Cardiac ventricle fibroblast (primary cell): ENCODE data around the gene SYTL4. TPM values are rescaled to one million over a fixed set of nuclear protein-coding genes. Genes with fewer than 3 reads are reported as not detected.

Source experiments
- total RNA-seq: library from RNA; depleted of rRNA; stranded (reverse); fragments of >200 nt; gene quantifications from 2 replicates; pipeline ENCODE4 v1.2.3, GENCODE V29; 2015

Gene SYTL4
- 1.3 and 2.0 TPM in 2 replicates for total RNA-seq

DNA sequence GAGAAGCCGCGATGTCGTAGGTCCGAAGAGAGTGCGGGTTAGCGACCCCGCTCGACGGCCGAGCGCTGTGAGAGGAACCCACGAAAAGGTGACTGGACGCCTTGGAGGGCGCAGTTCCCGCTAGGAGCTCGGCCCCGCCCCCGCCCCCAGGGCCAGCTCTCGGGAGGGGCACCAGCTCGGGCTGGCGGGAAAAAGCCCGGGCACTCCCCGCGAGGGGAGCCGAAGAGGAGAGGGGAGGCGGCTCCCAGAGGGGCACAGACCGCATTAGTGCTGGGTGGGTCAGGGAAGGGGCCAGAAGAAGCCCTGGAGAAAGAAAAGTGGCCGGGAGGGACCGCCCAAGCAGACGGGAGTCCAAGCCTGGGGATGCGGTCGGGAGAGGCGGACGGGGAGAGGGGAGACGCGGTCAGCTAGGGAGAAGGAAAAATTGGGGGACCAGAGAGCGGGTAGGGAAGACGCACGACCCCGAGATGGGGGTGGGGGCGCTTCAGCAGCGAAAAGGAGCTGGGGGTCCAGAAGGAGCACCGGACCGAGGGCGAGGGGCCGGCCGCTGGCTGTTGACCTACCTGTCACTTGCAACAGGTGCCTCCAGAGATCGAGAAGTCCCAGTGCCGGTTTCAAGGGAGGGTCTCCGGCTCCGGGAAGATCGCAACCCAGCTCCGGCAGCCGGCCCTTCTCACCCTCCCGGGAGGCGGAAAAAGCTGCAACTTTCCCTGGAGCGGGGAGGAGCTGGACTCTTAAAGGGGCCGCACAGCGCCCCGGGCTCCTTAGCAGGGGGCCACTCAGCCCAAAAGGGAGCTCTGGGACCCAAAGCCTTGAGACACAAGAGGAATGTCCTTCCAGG, at the start of gene SYTL4:
TSS of gene SYTL4 (minus strand) at position 681 of the 841 bp plus-strand sequence. CDS start 30,084 bp downstream, outside the sequence.

DNA sequence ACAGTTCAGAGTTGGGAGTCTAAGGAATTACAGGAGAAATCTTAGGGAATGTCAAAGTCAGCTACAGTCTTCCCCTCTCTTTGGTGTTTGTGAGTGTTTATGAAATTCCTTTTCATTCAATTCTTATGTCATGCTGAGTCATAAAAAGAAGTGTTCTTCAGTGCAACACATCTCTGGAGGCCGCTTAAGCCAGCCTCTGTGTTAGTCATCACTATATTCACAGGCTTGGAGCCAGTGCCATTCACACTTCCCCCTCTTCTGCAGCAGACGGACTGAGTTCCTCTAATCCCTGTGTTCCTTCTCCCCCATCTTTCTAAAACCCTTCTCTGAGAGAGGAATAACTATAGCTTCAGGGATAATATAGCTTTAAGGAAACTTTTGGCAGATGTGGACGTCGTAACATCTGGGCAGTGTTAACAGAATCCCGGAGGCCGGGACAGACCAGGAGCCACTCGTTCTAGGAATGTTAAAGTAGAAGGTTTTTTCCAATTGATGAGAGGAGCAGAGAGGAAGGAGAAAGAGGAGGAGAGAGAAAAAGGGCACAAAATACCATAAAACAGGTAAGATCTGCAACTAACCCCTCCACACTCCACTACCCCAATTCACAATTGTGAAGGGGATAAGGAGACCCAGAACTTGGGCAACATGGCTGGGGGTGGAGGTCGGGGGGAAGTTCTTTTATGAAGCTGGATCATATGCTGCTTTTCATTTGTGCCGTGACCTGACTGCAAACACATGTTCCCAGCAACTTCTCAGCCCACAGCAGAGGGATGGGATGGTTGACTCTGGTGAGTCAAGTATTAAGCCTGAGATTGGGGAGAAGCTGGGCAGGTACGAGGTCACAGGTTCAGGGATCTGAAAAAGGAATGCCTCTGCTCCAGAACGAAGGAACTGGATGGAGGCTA, 87.7 kb downstream of the SYTL4 start, which contains the start of gene SRPX2:
TSS of gene SRPX2 (plus strand) at position 244 of the 905 bp plus-strand sequence. CDS start 2,124 bp downstream, outside the sequence.

DNA sequence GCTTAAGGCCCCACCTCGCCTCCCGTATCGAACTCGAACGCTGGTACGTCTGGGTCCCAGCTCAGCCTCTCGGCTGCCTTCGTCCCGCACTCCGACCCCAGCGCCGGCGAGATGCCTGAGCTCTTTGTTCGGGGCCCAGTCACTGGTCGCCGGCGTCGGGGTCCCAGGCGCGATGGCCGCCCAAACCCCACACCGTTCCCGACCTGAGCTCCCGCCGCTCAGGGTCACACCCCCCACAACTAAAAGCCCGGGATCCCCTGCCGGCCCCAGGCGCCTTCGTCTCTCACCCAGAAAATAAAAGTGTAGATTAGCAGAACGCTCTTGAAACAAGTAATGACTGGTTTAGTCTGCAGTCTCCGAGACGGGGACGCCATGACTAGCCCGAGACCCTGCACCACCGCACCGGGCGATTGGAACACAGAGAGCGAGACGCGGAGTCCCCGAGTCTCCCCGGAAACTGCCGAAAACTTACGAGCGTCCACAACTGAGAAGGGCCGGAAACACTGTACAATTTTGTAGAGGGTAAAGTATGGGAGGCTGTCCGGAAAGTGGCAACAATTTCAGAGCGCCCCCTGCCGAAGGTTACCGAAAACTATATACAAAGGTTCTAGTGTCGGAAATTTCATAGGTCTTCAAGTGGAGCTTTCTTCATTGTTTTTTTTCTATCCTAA, 95.5 kb downstream of the SYTL4 start, which contains the start of gene TSPAN6:
TSS of gene TSPAN6 (minus strand) at position 486 of the 671 bp plus-strand sequence. CDS start at position 374, 112 bp downstream.

Other genes starting within 250 kb of the SYTL4 start
- gene TNMD, start 147.2 kb downstream of the SYTL4 start, total RNA-seq, result 0.10 TPM in 1 of 2 replicates, not detected in the other
- gene TSPAN6, start 95.3 kb downstream of the SYTL4 start, total RNA-seq, result 21.9 and 24.9 TPM in 2 replicates
- 160 and 169 TPM in 2 replicates for gene SRPX2, start 87.9 kb downstream of the SYTL4 start, total RNA-seq
- gene CSTF2, start 88.3 kb upstream of the SYTL4 start, total RNA-seq, result 9.9 and 10.9 TPM in 2 replicates
- not detected in 2 replicates for gene NOX1, start 142.2 kb upstream of the SYTL4 start, total RNA-seq
- not detected in 2 replicates for gene XKRX, start 196.8 kb upstream of the SYTL4 start, total RNA-seq
- gene ARL13A, start 237.6 kb upstream of the SYTL4 start, total RNA-seq, result not detected in 2 replicates